C4-2B (cell line): ENCODE data around the gene PRKG2.

ENCODE experiments used
- H3K27ac ChIP-seq: fragments of 450-650 bp; 2 replicates; pipeline ENCODE4 v1.5.1; 2017
- ZFX ChIP-seq: fragments of 450-650 bp; IDR thresholded peaks from 2 replicates; pipeline ENCODE4 v1.6.1; 2017
- TF ChIP-seq, protein P1 (sequence below): fragments of 450-650 bp; conservative IDR thresholded peaks from 2 replicates; pipeline ENCODE4 v1.5.1; 2017; ENCODE audit warnings: mild to moderate bottlenecking

The PRKG2 gene

DNA sequence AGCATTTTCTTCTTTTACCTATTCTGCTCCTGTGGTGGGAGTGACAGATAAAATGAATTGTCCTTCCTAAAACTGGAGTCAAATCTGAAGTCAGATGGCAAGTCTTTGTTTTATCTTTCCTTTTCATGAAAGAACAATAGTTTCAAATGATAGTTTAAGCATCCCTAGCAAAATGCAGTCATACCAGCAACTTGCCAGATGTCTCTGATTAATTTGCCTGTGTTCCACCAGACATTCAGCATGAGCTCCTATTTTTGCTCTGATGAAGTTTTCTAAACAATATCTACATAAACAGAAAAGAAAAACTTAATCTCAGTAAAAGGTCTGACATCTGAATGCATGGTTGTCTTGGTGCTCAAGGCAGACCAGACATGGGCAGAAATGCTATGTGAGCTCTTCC is 15.2 kb downstream of the PRKG2 start:
- no peak overlapping the region for H3K27ac ChIP-seq
- TF ChIP-seq, protein P1, sequence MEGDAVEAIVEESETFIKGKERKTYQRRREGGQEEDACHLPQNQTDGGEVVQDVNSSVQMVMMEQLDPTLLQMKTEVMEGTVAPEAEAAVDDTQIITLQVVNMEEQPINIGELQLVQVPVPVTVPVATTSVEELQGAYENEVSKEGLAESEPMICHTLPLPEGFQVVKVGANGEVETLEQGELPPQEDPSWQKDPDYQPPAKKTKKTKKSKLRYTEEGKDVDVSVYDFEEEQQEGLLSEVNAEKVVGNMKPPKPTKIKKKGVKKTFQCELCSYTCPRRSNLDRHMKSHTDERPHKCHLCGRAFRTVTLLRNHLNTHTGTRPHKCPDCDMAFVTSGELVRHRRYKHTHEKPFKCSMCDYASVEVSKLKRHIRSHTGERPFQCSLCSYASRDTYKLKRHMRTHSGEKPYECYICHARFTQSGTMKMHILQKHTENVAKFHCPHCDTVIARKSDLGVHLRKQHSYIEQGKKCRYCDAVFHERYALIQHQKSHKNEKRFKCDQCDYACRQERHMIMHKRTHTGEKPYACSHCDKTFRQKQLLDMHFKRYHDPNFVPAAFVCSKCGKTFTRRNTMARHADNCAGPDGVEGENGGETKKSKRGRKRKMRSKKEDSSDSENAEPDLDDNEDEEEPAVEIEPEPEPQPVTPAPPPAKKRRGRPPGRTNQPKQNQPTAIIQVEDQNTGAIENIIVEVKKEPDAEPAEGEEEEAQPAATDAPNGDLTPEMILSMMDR, result no peak
- no peak for TF ChIP-seq ZFX

DNA sequence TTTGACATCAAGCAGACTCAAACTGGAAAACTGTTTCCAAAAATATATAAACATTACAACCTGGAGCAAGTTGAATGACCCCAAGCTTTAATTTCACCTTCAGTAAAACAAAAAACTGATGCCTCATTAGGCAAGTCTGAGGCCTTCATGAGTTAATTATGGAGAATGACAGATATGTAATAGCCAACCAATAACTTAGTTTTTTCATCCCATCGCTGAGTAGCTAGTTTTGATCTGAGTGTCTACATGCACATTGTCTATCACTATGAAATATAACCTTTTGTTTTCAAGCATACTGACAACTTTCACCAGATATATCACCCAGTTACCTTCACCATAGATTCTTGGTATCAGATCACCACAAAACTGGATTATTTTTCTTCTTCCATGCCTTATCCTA is 16.4 kb downstream of the PRKG2 start:
- TF ChIP-seq ZFX, result no peak
- TF ChIP-seq, protein P1, result no peak

DNA sequence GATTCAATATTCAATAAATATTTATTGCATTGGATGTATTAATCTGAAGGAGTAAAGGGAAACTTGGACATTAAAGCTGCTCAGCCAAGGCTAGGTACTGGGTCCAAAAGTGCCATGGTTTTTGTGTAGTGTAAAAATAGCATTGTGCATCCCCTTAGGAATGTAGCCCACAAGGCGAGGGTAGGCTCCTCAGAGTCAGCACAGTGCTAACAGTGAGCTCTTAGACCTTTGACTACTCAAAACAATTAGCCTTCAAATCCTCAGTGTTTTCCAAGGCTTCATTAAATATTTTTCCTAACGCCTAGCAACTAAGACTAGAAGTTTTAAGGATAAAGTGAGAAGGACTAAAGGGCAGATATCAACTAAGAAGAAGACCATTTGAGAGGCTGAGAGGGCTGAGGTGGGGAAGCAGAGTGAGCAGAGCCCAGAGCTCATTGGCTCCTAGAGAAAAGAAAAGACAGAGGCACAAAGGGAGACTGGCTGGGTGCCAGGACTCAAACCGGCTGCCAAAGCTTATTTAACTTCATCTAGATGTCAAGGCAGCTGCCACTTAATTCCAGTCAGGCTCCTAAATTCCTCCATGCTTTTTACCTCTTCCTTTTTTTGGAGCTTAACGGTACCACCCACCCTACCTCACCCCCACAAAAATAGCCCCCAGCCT is 17.0 kb downstream of the PRKG2 start:
- H3K27ac ChIP-seq, result no peak overlapping the region
- no peak for TF ChIP-seq ZFX
- TF ChIP-seq, protein P1, result no peak

More for the DNA sequence above, 16.4 kb downstream of the PRKG2 start:
- no peak overlapping the region for H3K27ac ChIP-seq

DNA sequence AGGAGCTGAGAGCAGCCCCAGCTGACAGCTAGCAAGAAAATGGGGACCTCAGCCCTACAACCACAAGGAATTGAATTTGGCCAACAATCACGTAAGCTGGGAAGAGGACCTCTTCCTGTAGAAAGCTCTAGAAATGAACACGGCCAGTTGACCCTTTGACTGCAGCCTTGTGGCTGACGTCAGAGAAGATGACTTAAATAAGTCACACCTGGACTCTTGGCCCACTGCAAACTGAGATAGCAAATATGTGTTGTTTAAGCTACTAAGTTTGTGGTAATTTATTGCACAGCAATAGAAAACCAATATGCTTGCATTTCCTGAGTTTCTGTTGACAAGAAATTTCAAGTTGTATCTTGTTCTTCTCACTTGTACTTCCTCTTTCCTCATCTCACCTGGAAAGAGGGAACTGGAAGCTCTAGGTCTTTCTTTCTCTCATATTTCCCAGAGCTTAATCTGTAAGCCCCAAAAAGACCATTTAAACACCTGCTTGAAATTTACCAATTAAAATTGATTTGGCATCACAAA is 18.8 kb downstream of the PRKG2 start:
- no peak for TF ChIP-seq ZFX
- TF ChIP-seq, protein P1, result no peak
- H3K27ac ChIP-seq, result no peak overlapping the region

DNA sequence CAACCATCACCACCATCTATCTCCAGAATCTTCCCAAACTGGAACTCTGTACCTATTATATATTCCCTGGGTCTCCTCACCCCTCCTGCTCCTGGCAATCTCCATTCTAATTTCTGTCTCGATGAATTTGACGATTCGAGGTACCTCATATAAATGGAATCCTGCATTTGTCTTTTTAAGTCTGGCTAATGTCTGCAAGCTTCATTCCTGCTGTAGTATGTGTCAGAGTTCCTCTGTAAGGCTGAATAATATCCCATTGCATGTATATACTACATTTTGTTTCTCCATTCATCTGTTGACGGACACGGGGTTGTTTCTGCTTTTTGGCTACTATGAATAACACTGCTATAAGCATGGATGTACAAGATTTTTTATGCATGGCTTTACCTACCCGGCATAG is 19.5 kb downstream of the PRKG2 start:
- TF ChIP-seq, protein P1, result no peak
- TF ChIP-seq ZFX, result no peak
- H3K27ac ChIP-seq, result no peak overlapping the region

DNA sequence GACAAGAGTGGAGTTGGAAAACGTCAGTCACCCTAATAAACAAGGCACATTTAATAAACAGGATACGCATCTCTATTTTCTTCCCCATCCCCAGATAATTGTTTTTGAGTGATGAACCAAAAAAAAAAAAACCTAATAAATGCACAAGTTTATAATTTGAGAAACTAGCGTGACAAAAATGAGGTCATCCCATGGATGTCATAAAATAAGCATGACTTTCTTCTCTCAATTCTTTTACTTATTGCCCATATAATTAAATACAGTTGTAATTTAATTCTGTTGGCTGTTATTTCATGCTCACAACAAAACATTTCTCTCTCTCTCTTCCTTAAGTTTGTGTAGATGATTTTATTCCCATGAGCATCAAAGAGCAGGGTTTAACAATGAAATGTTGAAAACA is 20.7 kb downstream of the PRKG2 start:
- H3K27ac ChIP-seq, result no peak overlapping the region
- TF ChIP-seq, protein P1, result no peak
- no peak for TF ChIP-seq ZFX

DNA sequence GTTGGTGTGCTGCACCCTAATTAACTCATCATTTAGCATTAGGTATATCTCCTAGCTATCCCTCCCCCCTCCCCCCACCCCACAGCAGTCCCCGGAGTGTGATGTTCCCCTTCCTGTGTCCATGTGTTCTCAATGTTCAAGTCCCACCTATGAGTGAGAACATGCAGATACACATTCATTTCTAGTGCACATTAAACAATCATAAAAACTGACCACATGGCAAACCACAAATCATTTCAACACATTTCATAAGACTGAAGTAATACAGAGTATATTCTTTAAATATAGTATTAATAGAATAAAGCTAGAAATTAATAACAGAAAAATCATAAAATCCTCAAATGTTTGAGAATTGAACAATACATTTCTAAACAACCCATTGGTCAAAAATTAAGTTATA is 34.1 kb downstream of the PRKG2 start:
- H3K27ac ChIP-seq, result no peak overlapping the region
- TF ChIP-seq, protein P1, result no peak
- no peak for TF ChIP-seq ZFX
